Liver (tissue), 3 donors: ENCODE data around the gene ARHGEF12.

Source experiments
- CTCF ChIP-seq: fragments of 150-350 bp; IDR thresholded peaks from 2 replicates; pipeline ENCODE4 v1.5.1; 2017; ENCODE audit warnings: improper control_type of control experiment, low read depth, low read length; ENCODE audit not compliant: missing input control
- GABPA ChIP-seq, 2 donors: IDR thresholded peaks in 1 of 2; conservative IDR thresholded peaks in 1 of 2; 2 replicates each; pipeline ENCODE4 v1.6.1; 2016; ENCODE audit warnings: antibody characterized with exemption in 2 of 2, mild to moderate bottlenecking in 1 of 2, moderate library complexity in 1 of 2
- donor health status: healthy.
- donor health status: healthy.

- no peak for TF ChIP-seq GABPA (IDR thresholded peaks at IDR 0.05 in 1 of 2, conservative IDR thresholded peaks at IDR 0.05 in 1 of 2)
- no peak for TF ChIP-seq CTCF
Measured at GRCh38 chr11:120294096-120294495, 42.1 kb upstream of the ARHGEF12 start.
